Activated gamma-delta T cell (primary cell): ENCODE measurements around the gene HPS6.

Source experiments
- DNase-seq: peaks from one replicate; lab custom pipeline; 2025; lab: John Stamatoyannopoulos, UW

HPS6 gene

GRCh38 chr10:102068216-102068615 is 3.1 kb downstream of the HPS6 start:
- DNase-seq, result no peak

- no peak for DNase-seq
These were observed 3.9 kb downstream of the HPS6 start for GRCh38 chr10:102069071-102069470.

- DNase-seq, result no peak
These were observed 7.8 kb downstream of the HPS6 start for GRCh38 chr10:102072673-102073527.

- DNase-seq, result no peak
These were observed 18.4 kb downstream of the HPS6 start for GRCh38 chr10:102083541-102083940.

GRCh38 chr10:102085336-102085735 is 20.2 kb downstream of the HPS6 start:
- DNase-seq, result no peak

GRCh38 chr10:102086196-102086595 is 21.0 kb downstream of the HPS6 start:
- DNase-seq, result no peak

- no peak for DNase-seq
These were observed 25.6 kb downstream of the HPS6 start for GRCh38 chr10:102090772-102091171.

- DNase-seq, result no peak
These were observed 31.3 kb downstream of the HPS6 start for GRCh38 chr10:102096449-102096848.

- DNase-seq, result no peak
These were observed 36.0 kb downstream of the HPS6 start for GRCh38 chr10:102101152-102101551.

- no peak for DNase-seq
These were observed 37.3 kb downstream of the HPS6 start for GRCh38 chr10:102102421-102102820.

- DNase-seq, result no peak
These were observed 41.8 kb downstream of the HPS6 start for GRCh38 chr10:102106998-102107397.

- no peak for DNase-seq
These were observed 44.3 kb downstream of the HPS6 start for GRCh38 chr10:102109166-102110116.

- no peak for DNase-seq
These were observed 46.1 kb downstream of the HPS6 start for GRCh38 chr10:102111276-102111675.

GRCh38 chr10:102112210-102112817 is 47.2 kb downstream of the HPS6 start:
- no peak for DNase-seq

- DNase-seq, result no peak
These were observed 48.3 kb downstream of the HPS6 start for GRCh38 chr10:102113261-102113955.

GRCh38 chr10:102113956-102114857 is 49.1 kb downstream of the HPS6 start:
- no peak for DNase-seq

- DNase-seq, result peak; percentile 55
These were observed 49.9 kb downstream of the HPS6 start for GRCh38 chr10:102114861-102115618.

GRCh38 chr10:102115775-102116174 is 50.6 kb downstream of the HPS6 start:
- no peak for DNase-seq

GRCh38 chr10:102116656-102117055 is 51.5 kb downstream of the HPS6 start:
- DNase-seq, result no peak
